ENCODE measurements around the gene ANKRD30B.
"Not testable (repeated sequence)": the region's sequence is repeated elsewhere in the genome, so short reads cannot be mapped to it uniquely, and the experiment has no call there.

Gene ANKRD30B

GRCh38 chr18:14747513-14748474, at the start of gene ANKRD30B:
Gene ANKRD30B, plus strand, starts transcription at chr18:14748172. Its CDS starts 248 bp downstream, at chr18:14748420.
- DNase-seq = no peak

- not testable (repeated sequence) for DNase-seq
Observed at GRCh38 chr18:14701286-14702040, 46.5 kb upstream of the ANKRD30B start.

- not testable (repeated sequence) for DNase-seq
Observed at GRCh38 chr18:14709761-14710160, 38.2 kb upstream of the ANKRD30B start.

GRCh38 chr18:14721569-14721968, 26.4 kb upstream of the ANKRD30B start:
- DNase-seq = not testable (repeated sequence)

GRCh38 chr18:14739056-14739455, 8.9 kb upstream of the ANKRD30B start:
- DNase-seq = not testable (repeated sequence)

GRCh38 chr18:14746897-14747296, 1.1 kb upstream of the ANKRD30B start:
- DNase-seq = no peak

GRCh38 chr18:14748496-14748895, 524 bp downstream of the ANKRD30B start:
- no peak for DNase-seq

- not testable (repeated sequence) for DNase-seq
Observed at GRCh38 chr18:14763566-14763965, 15.6 kb downstream of the ANKRD30B start.

GRCh38 chr18:14767474-14767873, 19.5 kb downstream of the ANKRD30B start:
- DNase-seq = no peak

GRCh38 chr18:14768241-14768640, 20.3 kb downstream of the ANKRD30B start:
- no peak for DNase-seq

- no peak for DNase-seq
Observed at GRCh38 chr18:14769381-14769780, 21.4 kb downstream of the ANKRD30B start.

- DNase-seq = no peak
Observed at GRCh38 chr18:14776801-14777200, 28.8 kb downstream of the ANKRD30B start.

GRCh38 chr18:14781671-14782070, 33.7 kb downstream of the ANKRD30B start:
- DNase-seq = no peak

- DNase-seq = no peak
Observed at GRCh38 chr18:14784133-14784532, 36.2 kb downstream of the ANKRD30B start.

- DNase-seq = not testable (repeated sequence)
Observed at GRCh38 chr18:14796876-14797275, 48.9 kb downstream of the ANKRD30B start.

GRCh38 chr18:14797969-14798764, 50.2 kb downstream of the ANKRD30B start:
- DNase-seq = not testable (repeated sequence)

GRCh38 chr18:14811081-14811480, 63.1 kb downstream of the ANKRD30B start:
- DNase-seq = not testable (repeated sequence)

GRCh38 chr18:14826972-14827632, 79.1 kb downstream of the ANKRD30B start:
- DNase-seq = not testable (repeated sequence)

- DNase-seq = not testable (repeated sequence)
Observed at GRCh38 chr18:14841607-14842006, 93.6 kb downstream of the ANKRD30B start.

- not testable (repeated sequence) for DNase-seq
Observed at GRCh38 chr18:14851533-14851932, 103.6 kb downstream of the ANKRD30B start.

- DNase-seq = not testable (repeated sequence)
Observed at GRCh38 chr18:14855634-14856033, 107.7 kb downstream of the ANKRD30B start.

GRCh38 chr18:14856256-14856655, 108.3 kb downstream of the ANKRD30B start:
- DNase-seq = not testable (repeated sequence)
